LoVo (cell line): Measurements from ENCODE around the gene SLC39A11.

Experiments used
- DNase-seq: peaks from one replicate; pipeline ENCODE4 v3.0.0-alpha.2; 2016; ENCODE audit warnings: low spot score

Gene SLC39A11

GRCh38 chr17:72616447-72616846 is 476.0 kb downstream of the SLC39A11 start:
- no peak for DNase-seq

GRCh38 chr17:72615627-72615991 is 476.9 kb downstream of the SLC39A11 start:
- DNase-seq: peak; percentile 28

- peak; percentile 86 for DNase-seq
Measured at GRCh38 chr17:72614871-72615626, 477.4 kb downstream of the SLC39A11 start.

- peak; percentile 66 for DNase-seq
Measured at GRCh38 chr17:72614476-72614870, 478.0 kb downstream of the SLC39A11 start.

GRCh38 chr17:72613806-72614292 is 478.6 kb downstream of the SLC39A11 start:
- no peak for DNase-seq

- no peak for DNase-seq
Measured at GRCh38 chr17:72613396-72613795, 479.1 kb downstream of the SLC39A11 start.

- DNase-seq: no peak
Measured at GRCh38 chr17:72611172-72611571, 481.3 kb downstream of the SLC39A11 start.

- DNase-seq: peak; percentile 90
Measured at GRCh38 chr17:72609501-72609900, 483.0 kb downstream of the SLC39A11 start.

GRCh38 chr17:72608436-72608835 is 484.1 kb downstream of the SLC39A11 start:
- no peak for DNase-seq

GRCh38 chr17:72606656-72607055 is 485.8 kb downstream of the SLC39A11 start:
- DNase-seq: no peak

- no peak for DNase-seq
Measured at GRCh38 chr17:72605543-72605942, 486.9 kb downstream of the SLC39A11 start.

GRCh38 chr17:72604518-72604917 is 488.0 kb downstream of the SLC39A11 start:
- DNase-seq: no peak

- DNase-seq: no peak
Measured at GRCh38 chr17:72603420-72604242, 488.9 kb downstream of the SLC39A11 start.

- no peak for DNase-seq
Measured at GRCh38 chr17:72602517-72603419, 489.7 kb downstream of the SLC39A11 start.

- no peak for DNase-seq
Measured at GRCh38 chr17:72600934-72601333, 491.6 kb downstream of the SLC39A11 start.

- DNase-seq: no peak
Measured at GRCh38 chr17:72599891-72600290, 492.6 kb downstream of the SLC39A11 start.

GRCh38 chr17:72598695-72599094 is 493.8 kb downstream of the SLC39A11 start:
- no peak for DNase-seq

GRCh38 chr17:72597354-72598087 is 495.0 kb downstream of the SLC39A11 start:
- DNase-seq: no peak
